Activated naive CD4-positive, alpha-beta T cell treated with anti-CD3 and anti-CD28 coated beads, Interleukin-2, amount 50 U/mL, for 16 hours (primary cell): Measurements from ENCODE around the gene GNGT2.

Source experiments
- DNase-seq: peaks from one replicate; pipeline ENCODE4 v3.0.0-alpha.2; 2020

The GNGT2 gene

DNA sequence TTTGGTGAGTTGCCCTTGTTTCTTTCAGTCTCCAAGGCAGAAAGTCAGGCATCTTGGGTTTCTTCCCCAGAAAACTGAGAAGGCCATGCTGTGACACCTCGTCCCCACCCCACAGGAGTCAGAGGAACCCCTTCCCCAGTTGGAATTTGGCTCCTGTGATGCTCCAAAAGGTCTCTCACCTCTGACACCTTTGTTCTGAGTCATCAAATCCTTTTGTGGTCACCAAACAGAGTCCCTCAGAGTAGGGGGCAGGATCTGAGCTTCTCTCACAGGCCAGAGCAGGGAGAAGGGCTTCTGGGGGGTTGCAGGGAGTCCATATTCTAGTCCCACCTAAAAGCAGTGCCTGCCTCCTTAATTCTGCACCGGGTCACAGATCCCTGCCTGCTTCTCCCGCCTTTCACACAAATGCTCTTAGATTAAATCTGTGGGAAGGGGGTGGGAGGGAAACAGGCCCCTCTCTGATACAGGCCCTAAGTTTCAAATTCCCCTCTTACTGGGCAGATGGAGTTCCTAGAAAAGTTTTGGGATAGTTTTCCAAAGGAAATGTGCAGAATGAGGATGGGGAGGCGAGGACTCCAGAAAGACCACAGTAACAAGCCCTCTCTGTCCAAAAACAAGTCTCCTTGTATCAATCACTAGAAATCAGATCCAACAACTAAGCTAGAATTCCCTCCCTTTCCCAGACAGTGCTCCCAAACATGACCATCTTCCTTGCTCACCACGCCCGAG is 18.9 kb upstream of the GNGT2 start:
- no peak for DNase-seq

DNA sequence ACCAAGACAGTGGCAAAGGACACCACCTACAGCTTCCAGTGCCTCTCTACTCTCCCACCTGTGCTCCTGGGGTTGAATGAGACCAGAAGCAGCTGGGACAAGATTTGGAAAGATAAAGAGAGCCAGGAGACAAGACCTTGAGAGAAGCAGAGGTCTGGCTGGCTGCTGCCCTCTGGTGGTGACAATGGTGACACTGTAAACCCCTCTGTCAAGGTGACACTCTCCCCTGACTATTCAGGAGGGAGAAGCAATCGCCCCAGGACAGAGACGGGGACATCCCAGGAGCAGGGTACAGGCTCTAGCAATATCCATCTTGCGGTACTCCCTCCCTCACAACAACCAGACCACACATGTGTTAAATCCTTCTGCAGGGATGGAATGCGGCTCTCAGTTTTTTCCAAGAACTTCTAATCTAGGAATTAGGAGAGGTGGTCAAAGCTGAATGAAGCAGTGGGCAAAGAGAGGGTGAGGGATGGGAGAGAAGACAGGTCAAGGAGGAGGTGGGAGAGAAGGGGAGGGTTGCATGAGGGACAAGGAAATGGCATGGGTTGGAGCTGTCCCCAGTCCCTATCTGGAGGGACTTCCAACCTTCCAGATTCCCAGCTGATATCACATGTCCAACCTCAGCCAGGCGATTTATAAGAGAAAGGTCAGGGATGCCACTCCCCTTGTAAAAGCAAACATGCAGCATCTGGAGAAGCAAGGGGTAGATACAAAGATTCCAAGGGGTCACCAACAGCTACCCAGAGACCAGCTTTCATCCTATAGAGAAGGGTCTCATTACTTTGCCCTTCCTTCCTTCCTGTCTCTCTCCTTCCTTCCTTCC is 17.3 kb upstream of the GNGT2 start:
- DNase-seq = peak; percentile 80

DNA sequence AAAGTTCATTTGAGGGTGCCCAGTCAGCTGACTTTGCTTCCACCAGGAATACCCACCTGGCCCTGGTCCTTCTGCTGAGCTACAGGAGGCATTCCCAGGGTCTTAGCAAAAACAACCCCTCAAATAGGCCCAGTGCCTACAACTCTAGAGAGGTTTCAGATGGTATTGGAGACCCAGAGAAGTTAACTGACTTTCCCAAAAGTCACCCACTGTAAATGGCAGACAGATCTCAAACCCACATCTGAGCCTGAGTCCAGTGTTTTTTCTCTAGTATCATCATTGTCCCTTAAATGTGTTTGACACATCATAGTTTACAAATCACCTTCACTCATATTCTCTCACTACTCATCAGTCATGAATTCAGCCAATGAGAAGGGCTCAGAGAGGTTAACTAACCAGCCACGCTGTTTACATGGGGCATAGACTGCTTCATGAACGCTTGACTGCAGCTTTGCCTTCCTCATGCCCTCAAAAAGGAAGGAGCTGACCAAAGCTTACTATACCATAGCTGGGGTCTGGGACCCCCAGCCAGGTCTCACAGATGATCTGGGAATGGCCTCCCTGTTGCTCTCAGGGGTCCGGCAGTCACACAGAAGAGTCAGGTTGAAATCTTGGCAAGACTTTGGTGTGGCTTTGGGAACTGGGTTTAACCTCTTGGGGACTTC is 16.5 kb upstream of the GNGT2 start:
- no peak for DNase-seq

DNA sequence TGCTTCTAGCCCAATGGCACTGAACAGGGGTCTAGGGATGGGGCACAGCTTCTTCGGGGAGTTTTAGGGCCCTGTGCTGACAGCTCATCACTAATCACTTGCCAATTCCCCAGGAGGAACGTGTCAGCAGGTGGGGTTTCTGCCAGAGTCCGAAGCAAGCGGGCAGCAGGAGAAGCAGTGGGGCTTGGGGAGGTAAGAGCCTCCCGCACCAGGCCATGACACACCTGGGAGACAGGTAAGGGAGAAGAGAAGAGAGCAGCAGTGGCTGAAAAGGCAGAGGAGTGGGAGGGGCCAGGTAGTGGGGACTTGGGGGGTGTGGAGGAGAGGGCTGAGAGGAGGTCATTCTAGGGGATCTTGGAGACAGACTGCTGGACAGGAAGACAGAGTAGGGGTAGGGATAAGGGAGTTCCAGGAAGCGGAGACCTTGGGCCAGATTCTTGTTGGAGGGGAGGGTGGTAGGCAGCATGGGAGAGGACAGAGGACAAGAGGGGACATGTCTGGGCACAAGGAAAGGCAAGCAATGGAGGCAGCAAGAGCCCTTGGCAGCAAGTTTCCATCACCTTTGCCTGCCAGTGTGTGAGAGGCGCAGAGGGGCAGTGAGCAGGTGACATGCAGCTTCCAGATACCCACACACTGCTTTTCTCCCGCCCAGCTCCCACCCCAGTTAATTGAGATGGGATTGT is 15.3 kb upstream of the GNGT2 start:
- no peak for DNase-seq

DNA sequence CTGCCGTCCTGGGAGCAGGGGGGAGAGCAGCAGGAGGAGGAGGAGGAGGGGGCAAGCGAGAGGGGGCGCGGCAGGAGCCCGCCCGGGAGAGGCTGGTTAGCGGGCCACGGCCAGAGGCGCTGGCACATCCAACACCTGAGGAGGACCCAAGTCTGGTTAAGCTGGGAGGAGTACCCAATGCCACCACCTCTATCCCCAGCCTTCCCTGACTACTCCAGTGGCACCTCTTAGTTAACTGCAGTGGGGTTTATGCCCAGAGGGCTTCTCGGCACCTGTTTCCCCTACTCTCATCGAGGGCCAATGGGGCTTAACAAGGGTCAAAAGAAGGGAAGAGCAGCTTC is 14.6 kb upstream of the GNGT2 start:
- DNase-seq = no peak

GRCh38 chr17:49224198-49224996 is 14.0 kb upstream of the GNGT2 start:
- DNase-seq = peak; percentile 55

DNA sequence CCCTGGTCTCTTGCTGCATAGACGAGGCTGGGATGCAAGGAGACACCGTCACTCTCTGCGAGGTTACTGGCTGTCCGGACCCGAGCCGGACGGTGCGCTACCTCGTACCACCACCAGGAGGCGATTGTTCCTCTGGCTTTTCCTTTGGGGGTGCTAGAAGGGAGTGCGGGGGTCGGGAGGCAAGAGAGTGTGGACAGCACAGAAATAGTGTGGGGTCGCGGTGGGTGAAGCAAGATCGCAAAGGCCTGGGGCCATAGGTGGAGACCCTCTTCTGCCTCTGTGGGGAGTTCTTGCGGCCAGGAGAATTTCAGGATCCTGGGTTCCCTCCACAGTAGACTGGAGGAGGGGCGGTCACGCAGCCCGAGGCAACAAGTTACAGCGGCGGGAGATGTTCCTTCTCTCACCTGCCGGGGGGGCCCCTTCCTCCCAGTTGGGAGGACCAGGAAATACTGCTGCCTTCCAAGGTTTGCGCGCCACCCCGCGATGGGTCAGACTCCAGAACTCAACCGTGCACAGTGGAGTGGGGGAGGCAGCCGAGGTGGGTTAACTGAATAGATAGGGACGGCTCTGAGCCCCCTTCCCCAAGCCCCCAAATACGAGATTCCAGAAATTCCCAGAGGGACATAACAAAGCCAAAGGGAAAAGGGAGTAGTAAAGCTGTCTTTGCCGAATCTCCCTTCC is 13.3 kb upstream of the GNGT2 start:
- peak; percentile 73 for DNase-seq

- no peak for DNase-seq
These were observed 12.8 kb upstream of the GNGT2 start for GRCh38 chr17:49223168-49223516.

- no peak for DNase-seq
These were observed 9.6 kb upstream of the GNGT2 start for GRCh38 chr17:49219987-49220386.

- DNase-seq = peak; percentile 20
These were observed 8.9 kb upstream of the GNGT2 start for GRCh38 chr17:49218941-49219913.

GRCh38 chr17:49217651-49218413 is 7.5 kb upstream of the GNGT2 start:
- peak; percentile 27 for DNase-seq

DNA sequence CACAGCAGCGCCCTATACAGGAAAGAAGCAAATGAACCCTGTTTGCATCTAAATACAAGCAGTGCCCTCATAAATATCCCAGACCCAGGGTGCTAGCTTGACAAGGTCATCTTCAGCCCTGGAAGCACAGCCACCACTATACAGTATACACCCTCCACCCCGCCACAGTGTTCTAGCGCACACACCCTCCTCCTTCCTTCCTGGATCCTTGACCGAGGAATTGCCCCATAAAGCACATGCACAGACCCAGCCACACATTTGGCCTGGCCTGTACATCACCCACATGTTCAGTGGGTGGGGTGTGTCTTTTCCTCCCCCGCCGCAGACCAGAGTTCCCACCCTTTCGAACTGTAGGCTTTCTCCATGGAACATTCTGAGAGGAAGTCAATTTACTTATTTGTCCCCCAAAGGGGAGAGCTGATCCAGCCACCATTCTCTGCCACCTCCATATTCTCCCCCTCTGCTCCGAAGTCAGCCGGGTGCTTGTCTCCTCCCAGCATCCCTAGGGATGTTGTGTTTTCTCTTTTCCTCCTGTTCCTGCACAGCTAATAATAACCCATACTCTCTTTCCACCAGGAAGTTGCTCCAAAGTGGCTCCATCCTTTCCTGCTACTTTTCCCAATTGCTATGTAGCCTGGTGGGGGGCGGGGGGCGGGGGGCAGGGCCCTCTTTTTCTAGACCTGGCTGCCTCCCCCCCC is 6.7 kb upstream of the GNGT2 start:
- DNase-seq = no peak

- DNase-seq = no peak
These were observed 6.1 kb upstream of the GNGT2 start for GRCh38 chr17:49216482-49216881.

DNA sequence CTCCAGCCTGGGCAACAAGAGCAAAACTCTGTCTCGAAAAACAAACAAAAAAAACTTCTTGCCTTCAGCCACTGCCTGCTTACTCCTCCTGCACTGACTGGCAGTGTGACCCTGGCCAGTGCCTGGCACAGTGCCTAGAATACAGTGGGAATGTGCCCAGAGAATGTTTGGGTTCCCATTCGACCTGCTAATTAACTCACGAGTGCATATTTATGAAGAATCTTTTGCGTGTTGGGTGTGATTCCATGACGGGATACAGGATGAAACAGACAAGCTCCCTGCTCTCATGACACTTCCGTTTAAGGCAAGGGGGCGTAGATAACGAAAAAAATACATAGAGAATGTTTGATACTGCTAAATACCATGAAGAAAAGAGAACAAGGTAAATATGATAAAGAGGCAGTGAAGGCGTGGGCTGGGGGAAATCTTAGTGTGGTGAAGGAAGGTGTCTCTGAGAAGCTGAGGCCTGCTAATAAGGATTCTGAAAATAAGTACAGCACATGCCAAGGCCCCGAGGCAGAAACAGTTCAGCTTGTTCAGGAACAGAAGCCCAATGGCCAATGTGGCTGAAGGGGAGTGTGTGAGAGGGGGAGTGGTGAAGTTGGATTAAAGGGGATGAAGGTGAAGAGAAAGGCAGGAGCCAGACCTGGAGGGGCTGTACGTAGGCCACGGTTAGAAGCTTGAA is 4.4 kb upstream of the GNGT2 start:
- DNase-seq = peak; percentile 20

GRCh38 chr17:49213847-49214246 is 3.5 kb upstream of the GNGT2 start:
- no peak for DNase-seq

DNA sequence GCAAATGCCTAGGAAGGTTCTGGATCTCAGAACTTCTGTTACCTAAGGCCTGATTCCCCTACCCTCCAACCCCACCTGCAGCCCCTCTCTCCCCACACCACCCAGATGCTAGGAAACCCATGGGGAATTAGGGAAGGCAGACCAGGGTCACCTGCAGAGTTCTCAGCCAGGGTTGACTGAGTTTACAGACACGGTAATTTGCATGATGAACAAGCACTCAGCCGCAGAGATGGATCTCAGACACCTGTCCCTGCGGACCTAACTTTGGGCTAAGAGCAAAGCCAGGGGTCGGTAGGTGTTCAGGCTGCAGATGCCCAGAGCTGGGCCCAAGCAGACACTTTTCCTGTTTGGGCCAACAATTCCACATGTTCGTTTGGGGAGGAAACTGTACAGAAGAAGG is 3.0 kb upstream of the GNGT2 start:
- DNase-seq = no peak

DNA sequence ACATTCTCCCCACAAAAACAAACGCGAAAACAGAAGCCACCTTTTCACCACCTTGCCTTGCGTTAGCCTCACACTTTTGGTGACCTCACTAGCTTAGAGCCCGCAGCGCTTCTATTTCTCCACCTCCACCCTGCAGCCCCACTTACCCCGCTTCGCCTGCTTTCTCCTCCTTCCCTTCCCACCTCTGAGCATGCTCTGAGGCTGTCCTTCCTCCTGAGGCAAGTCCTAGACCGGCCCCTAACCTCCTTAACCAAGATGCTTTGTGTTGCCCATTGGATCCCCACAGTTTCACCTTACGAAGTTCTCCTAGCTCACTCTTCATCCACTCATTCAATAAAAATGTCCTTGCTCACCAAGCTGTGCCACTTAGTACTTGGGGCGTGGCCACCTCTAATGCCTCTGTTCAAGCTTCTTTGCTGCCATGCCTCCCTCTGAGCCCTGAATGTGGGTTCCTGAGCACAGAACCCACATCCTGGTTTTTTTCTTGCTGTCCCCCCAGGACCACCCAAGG is 1.3 kb downstream of the GNGT2 start:
- no peak for DNase-seq

DNA sequence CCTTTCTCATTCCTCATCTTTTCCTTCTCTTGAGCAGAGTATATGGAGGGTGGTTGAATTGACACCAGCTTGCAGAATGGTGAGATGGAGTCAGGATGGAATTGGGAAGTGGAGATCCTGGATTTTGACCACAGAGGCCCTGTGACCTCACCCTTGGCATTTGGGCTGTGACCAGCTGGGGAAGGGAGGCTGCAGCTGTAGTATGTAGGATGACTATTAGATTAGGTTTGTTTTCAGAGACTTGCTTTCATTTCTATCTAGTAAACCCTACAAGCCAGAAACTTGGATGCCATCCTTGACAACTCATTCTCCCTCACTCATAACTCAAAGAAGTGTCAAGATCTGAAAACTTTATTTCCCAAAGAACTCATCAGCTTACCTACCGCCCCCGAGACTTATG is 5.9 kb downstream of the GNGT2 start:
- DNase-seq = no peak
